ENCODE measurements around the gene FARP2.

DNA sequence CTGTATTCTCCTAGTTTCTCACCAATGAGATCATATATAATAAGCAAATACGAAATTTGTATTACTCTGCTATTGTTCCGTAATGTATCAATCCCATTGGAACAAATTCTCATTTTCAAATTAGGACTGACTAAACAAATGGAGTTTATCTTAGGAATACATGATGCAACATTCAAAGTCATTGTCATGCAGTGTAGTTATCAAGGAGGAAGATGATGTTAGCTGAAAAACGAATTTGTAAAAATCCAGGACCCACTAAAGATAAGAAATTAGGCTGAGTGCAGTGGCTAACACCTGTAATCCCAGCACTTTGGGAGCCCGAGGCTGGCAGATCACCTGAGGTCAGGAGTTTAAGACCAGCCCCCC, 25.5 kb upstream of the FARP2 start:
- TF ChIP-seq, protein P1, sequence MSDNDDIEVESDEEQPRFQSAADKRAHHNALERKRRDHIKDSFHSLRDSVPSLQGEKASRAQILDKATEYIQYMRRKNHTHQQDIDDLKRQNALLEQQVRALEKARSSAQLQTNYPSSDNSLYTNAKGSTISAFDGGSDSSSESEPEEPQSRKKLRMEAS (IDR thresholded peaks at IDR 0.05) = no peak
- TF ChIP-seq RAD21 (IDR thresholded peaks at IDR 0.05; ENCODE audit: low read depth) = no peak
- TF ChIP-seq, protein P2, sequence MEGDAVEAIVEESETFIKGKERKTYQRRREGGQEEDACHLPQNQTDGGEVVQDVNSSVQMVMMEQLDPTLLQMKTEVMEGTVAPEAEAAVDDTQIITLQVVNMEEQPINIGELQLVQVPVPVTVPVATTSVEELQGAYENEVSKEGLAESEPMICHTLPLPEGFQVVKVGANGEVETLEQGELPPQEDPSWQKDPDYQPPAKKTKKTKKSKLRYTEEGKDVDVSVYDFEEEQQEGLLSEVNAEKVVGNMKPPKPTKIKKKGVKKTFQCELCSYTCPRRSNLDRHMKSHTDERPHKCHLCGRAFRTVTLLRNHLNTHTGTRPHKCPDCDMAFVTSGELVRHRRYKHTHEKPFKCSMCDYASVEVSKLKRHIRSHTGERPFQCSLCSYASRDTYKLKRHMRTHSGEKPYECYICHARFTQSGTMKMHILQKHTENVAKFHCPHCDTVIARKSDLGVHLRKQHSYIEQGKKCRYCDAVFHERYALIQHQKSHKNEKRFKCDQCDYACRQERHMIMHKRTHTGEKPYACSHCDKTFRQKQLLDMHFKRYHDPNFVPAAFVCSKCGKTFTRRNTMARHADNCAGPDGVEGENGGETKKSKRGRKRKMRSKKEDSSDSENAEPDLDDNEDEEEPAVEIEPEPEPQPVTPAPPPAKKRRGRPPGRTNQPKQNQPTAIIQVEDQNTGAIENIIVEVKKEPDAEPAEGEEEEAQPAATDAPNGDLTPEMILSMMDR (IDR thresholded peaks at IDR 0.05 in 2 of 3, conservative IDR thresholded peaks at IDR 0.05 in 1 of 3; ENCODE audit: borderline replicate concordance in 1 of 3, insufficient read depth in 1 of 3, low read depth in 2 of 3, low read length in 2 of 3) = no peak
- TF ChIP-seq POLR2AphosphoS5 (IDR thresholded peaks at IDR 0.05; ENCODE audit: low read depth, low read length) = no peak
- no peak for TF ChIP-seq SIN3A (IDR thresholded peaks at IDR 0.05; ENCODE audit: low read depth)
- no peak for TF ChIP-seq POLR2A (IDR thresholded peaks at IDR 0.05; ENCODE audit: borderline replicate concordance, extremely low read depth, insufficient read depth, insufficient read length)
- no peak for TF ChIP-seq YY1 (IDR thresholded peaks at IDR 0.05; ENCODE audit: extremely low read depth, insufficient replicate concordance, low read depth, low read length)
- TF ChIP-seq EGR1 (IDR thresholded peaks at IDR 0.05; ENCODE audit: low read depth) = no peak
- TF ChIP-seq, protein P3, sequence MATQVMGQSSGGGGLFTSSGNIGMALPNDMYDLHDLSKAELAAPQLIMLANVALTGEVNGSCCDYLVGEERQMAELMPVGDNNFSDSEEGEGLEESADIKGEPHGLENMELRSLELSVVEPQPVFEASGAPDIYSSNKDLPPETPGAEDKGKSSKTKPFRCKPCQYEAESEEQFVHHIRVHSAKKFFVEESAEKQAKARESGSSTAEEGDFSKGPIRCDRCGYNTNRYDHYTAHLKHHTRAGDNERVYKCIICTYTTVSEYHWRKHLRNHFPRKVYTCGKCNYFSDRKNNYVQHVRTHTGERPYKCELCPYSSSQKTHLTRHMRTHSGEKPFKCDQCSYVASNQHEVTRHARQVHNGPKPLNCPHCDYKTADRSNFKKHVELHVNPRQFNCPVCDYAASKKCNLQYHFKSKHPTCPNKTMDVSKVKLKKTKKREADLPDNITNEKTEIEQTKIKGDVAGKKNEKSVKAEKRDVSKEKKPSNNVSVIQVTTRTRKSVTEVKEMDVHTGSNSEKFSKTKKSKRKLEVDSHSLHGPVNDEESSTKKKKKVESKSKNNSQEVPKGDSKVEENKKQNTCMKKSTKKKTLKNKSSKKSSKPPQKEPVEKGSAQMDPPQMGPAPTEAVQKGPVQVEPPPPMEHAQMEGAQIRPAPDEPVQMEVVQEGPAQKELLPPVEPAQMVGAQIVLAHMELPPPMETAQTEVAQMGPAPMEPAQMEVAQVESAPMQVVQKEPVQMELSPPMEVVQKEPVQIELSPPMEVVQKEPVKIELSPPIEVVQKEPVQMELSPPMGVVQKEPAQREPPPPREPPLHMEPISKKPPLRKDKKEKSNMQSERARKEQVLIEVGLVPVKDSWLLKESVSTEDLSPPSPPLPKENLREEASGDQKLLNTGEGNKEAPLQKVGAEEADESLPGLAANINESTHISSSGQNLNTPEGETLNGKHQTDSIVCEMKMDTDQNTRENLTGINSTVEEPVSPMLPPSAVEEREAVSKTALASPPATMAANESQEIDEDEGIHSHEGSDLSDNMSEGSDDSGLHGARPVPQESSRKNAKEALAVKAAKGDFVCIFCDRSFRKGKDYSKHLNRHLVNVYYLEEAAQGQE (IDR thresholded peaks at IDR 0.05; ENCODE audit: low read depth) = no peak
- no peak for TF ChIP-seq TCF7L2 (IDR thresholded peaks at IDR 0.05; ENCODE audit: borderline replicate concordance, extremely low read depth, insufficient read depth, insufficient read length)
- no peak for TF ChIP-seq SP1 (IDR thresholded peaks at IDR 0.05; ENCODE audit: low read depth)
- no peak for TF ChIP-seq EZH2 (IDR thresholded peaks at IDR 0.05)
- TF ChIP-seq CEBPB (IDR thresholded peaks at IDR 0.05; ENCODE audit: low read depth) = no peak
- TF ChIP-seq EZH2phosphoT487 (IDR thresholded peaks at IDR 0.05; ENCODE audit: borderline replicate concordance) = no peak

Data from HCT116 (cell line).